Uterus (tissue), 2 donors: Measurements from ENCODE around the gene CD247.

ENCODE experiments used
- CTCF ChIP-seq, 4 experiments: fragments of 200-600 bp in 2 of 4; fragments of 450-650 bp in 2 of 4; sonication (generic) in 2 of 4; IDR thresholded peaks; one replicate each; pipeline ENCODE4 v1.5.1; 2016 to 2019; ENCODE audit warnings: antibody characterized with exemption in 4 of 4, mild to moderate bottlenecking in 2 of 4, moderate library complexity in 1 of 4
- POLR2A ChIP-seq, 2 donors: fragments of 450-650 bp; IDR thresholded peaks; one replicate each; pipeline ENCODE4 v1.6.1; 2016; ENCODE audit warnings: antibody characterized with exemption in 2 of 2, mild to moderate bottlenecking in 1 of 2, moderate library complexity in 1 of 2

- TF ChIP-seq CTCF (IDR thresholded peaks at IDR 0.05) (no peak), POLR2A (IDR thresholded peaks at IDR 0.05) (no peak)
These were observed 47.6 kb upstream of the CD247 start for GRCh38 chr1:167565922-167566321.
